HAP-1 (cell line): ENCODE results near the gene TMED6.
"Not testable (repeated sequence)": the region's sequence is repeated elsewhere in the genome, so short reads cannot be mapped to it uniquely, and the experiment has no call there.

Source experiments
- DNase-seq, 2 experiments: peaks; one replicate each; pipeline ENCODE4 v3.0.0-alpha.2; 2016 to 2020; ENCODE audit warnings: low spot score in 2 of 2
- H3K27me3 ChIP-seq: fragments of 250-450 bp; sonication (Bioruptor Pico); 2 replicates; pipeline ENCODE4 v1.5.1; 2020; ENCODE audit warnings: low read depth, mild to moderate bottlenecking, moderate library complexity
- H3K36me3 ChIP-seq: fragments of 250-450 bp; sonication (Bioruptor Pico); replicated peaks from 2 replicates; pipeline ENCODE4 v1.5.1; 2020; ENCODE audit warnings: mild to moderate bottlenecking
- H3K4me1 ChIP-seq: fragments of 250-450 bp; sonication (Bioruptor Pico); 2 replicates; pipeline ENCODE4 v1.5.1; 2020; ENCODE audit warnings: mild to moderate bottlenecking
- H3K4me3 ChIP-seq: fragments of 250-450 bp; sonication (Bioruptor Pico); 2 replicates; pipeline ENCODE4 v1.5.1; 2020; ENCODE audit warnings: mild to moderate bottlenecking, moderate library complexity
- H3K9me3 ChIP-seq: fragments of 250-450 bp; sonication (Bioruptor Pico); 2 replicates; pipeline ENCODE4 v1.5.1; 2020; ENCODE audit warnings: mild to moderate bottlenecking, moderate library complexity
- in situ Hi-C: fragments of 300-500 bp; cut with MboI; formaldehyde crosslinking; loops from 3 replicates; pipeline ENCODE4 v1.14.3; 2020; ENCODE audit warnings: low sequenced_read_pairs, inconsistent platforms, mixed read lengths

TMED6 gene

GRCh38 chr16:69373019-69373418 is 21.4 kb upstream of the TMED6 start:
- Histone ChIP-seq H3K36me3 (peaks cover 60% of the 10 kb centered on the region), H3K4me1 (no peaks in the 10 kb centered on the region)

GRCh38 chr16:69371564-69371963 is 20.0 kb upstream of the TMED6 start:
- Histone ChIP-seq H3K27me3 (no peaks in the 10 kb centered on the region), H3K9me3 (no peaks in the 10 kb centered on the region), H3K4me1 (no peaks in the 10 kb centered on the region), H3K4me3 (no peak overlapping the region), H3K36me3 (peaks cover 71% of the 10 kb centered on the region)
- in situ Hi-C loops = no loop called here
- no peak for DNase-seq

More at GRCh38 chr16:69373019-69373418, 21.4 kb upstream of the TMED6 start:
- Histone ChIP-seq H3K9me3 (no peaks in the 10 kb centered on the region), H3K27me3 (no peaks in the 10 kb centered on the region), H3K4me3 (no peak overlapping the region)
- DNase-seq = no peak
- in situ Hi-C loops = no loop called here

GRCh38 chr16:69368866-69369265 is 17.3 kb upstream of the TMED6 start:
- no peaks in the 10 kb centered on the region for H3K27me3 ChIP-seq
- DNase-seq = no peak
- no peaks in the 10 kb centered on the region for H3K9me3 ChIP-seq
- H3K4me1 ChIP-seq = no peaks in the 10 kb centered on the region
- no peak overlapping the region for H3K4me3 ChIP-seq
- H3K36me3 ChIP-seq = peaks cover 86% of the 10 kb centered on the region
- in situ Hi-C loops = no loop called here

- DNase-seq = no peak
- Histone ChIP-seq H3K4me3 (no peak overlapping the region), H3K4me1 (no peaks in the 10 kb centered on the region), H3K36me3 (peaks cover 79% of the 10 kb centered on the region), H3K9me3 (no peaks in the 10 kb centered on the region), H3K27me3 (no peaks in the 10 kb centered on the region)
- in situ Hi-C loops = no loop called here
Measured at GRCh38 chr16:69367980-69368379, 16.4 kb upstream of the TMED6 start.

GRCh38 chr16:69366431-69366830 is 14.8 kb upstream of the TMED6 start:
- Histone ChIP-seq H3K27me3 (no peaks in the 10 kb centered on the region), H3K36me3 (peaks cover 64% of the 10 kb centered on the region), H3K4me3 (no peak overlapping the region), H3K9me3 (no peaks in the 10 kb centered on the region), H3K4me1 (no peaks in the 10 kb centered on the region)
- in situ Hi-C loops = no loop called here
- no peak for DNase-seq

GRCh38 chr16:69365901-69366300 is 14.3 kb upstream of the TMED6 start:
- in situ Hi-C loops = no loop called here

GRCh38 chr16:69364088-69364487 is 12.5 kb upstream of the TMED6 start:
- Histone ChIP-seq H3K36me3 (peaks cover 44% of the 10 kb centered on the region), H3K9me3 (no peaks in the 10 kb centered on the region), H3K4me1 (no peaks in the 10 kb centered on the region), H3K4me3 (no peak overlapping the region), H3K27me3 (no peaks in the 10 kb centered on the region)
- DNase-seq = no peak
- in situ Hi-C loops = no loop called here

More at GRCh38 chr16:69365901-69366300, 14.3 kb upstream of the TMED6 start:
- Histone ChIP-seq H3K4me3 (no peak overlapping the region), H3K4me1 (no peaks in the 10 kb centered on the region), H3K36me3 (peaks cover 61% of the 10 kb centered on the region), H3K9me3 (no peaks in the 10 kb centered on the region), H3K27me3 (no peaks in the 10 kb centered on the region)
- no peak for DNase-seq

GRCh38 chr16:69363281-69363717 is 11.7 kb upstream of the TMED6 start:
- no peaks in the 10 kb centered on the region for H3K4me1 ChIP-seq
- no peaks in the 10 kb centered on the region for H3K27me3 ChIP-seq
- in situ Hi-C loops = no loop called here
- H3K4me3 ChIP-seq = no peak overlapping the region
- DNase-seq = no peak
- H3K9me3 ChIP-seq = no peaks in the 10 kb centered on the region
- H3K36me3 ChIP-seq = peaks cover 39% of the 10 kb centered on the region

GRCh38 chr16:69360070-69360469 is 8.5 kb upstream of the TMED6 start:
- H3K27me3 ChIP-seq, in situ Hi-C loops: not testable (repeated sequence)

GRCh38 chr16:69350536-69351133 is 951 bp downstream of the TMED6 start:
- no peaks in the 10 kb centered on the region for H3K9me3 ChIP-seq
- H3K4me1 ChIP-seq = no peaks in the 10 kb centered on the region
- H3K36me3 ChIP-seq = peaks cover 6% of the 10 kb centered on the region
- DNase-seq = no peak
- in situ Hi-C loops = no loop called here
- no peaks in the 10 kb centered on the region for H3K27me3 ChIP-seq
- H3K4me3 ChIP-seq = no peak overlapping the region

More at GRCh38 chr16:69360070-69360469, 8.5 kb upstream of the TMED6 start:
- peaks cover 20% of the 10 kb centered on the region for H3K36me3 ChIP-seq
- not testable (repeated sequence) for H3K9me3 ChIP-seq, H3K4me3 ChIP-seq, DNase-seq, H3K4me1 ChIP-seq

GRCh38 chr16:69349536-69349935 is 2.0 kb downstream of the TMED6 start:
- H3K9me3 ChIP-seq = no peaks in the 10 kb centered on the region
- peaks cover 6% of the 10 kb centered on the region for H3K36me3 ChIP-seq
- DNase-seq = no peak
- H3K27me3 ChIP-seq = no peaks in the 10 kb centered on the region
- no peak overlapping the region for H3K4me3 ChIP-seq
- in situ Hi-C loops = no loop called here
- H3K4me1 ChIP-seq = no peaks in the 10 kb centered on the region

- Histone ChIP-seq H3K9me3 (no peaks in the 10 kb centered on the region), H3K4me3 (no peak overlapping the region), H3K36me3 (peaks cover 15% of the 10 kb centered on the region), H3K4me1 (no peaks in the 10 kb centered on the region), H3K27me3 (no peaks in the 10 kb centered on the region)
- DNase-seq = no peak
- in situ Hi-C loops = no loop called here
Measured at GRCh38 chr16:69348222-69348621, 3.4 kb downstream of the TMED6 start.

GRCh38 chr16:69346683-69347082 is 4.9 kb downstream of the TMED6 start:
- H3K36me3 ChIP-seq = peaks cover 30% of the 10 kb centered on the region
- no peaks in the 10 kb centered on the region for H3K9me3 ChIP-seq
- no peaks in the 10 kb centered on the region for H3K27me3 ChIP-seq
- no peaks in the 10 kb centered on the region; the same call in 1 of the 2 replicates for H3K4me1 ChIP-seq
- in situ Hi-C loops = no loop called here
- DNase-seq = no peak
- no peak overlapping the region for H3K4me3 ChIP-seq

GRCh38 chr16:69345923-69346322 is 5.7 kb downstream of the TMED6 start:
- H3K9me3 ChIP-seq = no peaks in the 10 kb centered on the region
- no peak overlapping the region for H3K4me3 ChIP-seq
- in situ Hi-C loops = no loop called here
- no peak for DNase-seq
- peaks cover 38% of the 10 kb centered on the region for H3K36me3 ChIP-seq
- peaks cover 1% of the 10 kb centered on the region; the same call in 1 of the 2 replicates for H3K4me1 ChIP-seq
- no peaks in the 10 kb centered on the region for H3K27me3 ChIP-seq

- in situ Hi-C loops = no loop called here
- Histone ChIP-seq H3K36me3 (peaks cover 46% of the 10 kb centered on the region), H3K4me3 (no peak overlapping the region), H3K9me3 (no peaks in the 10 kb centered on the region), H3K4me1 (peaks cover 5% of the 10 kb centered on the region; the same call in 1 of the 2 replicates), H3K27me3 (no peaks in the 10 kb centered on the region)
- no peak for DNase-seq
Measured at GRCh38 chr16:69344171-69344570, 7.4 kb downstream of the TMED6 start.
